HG02884 (cell line): ENCODE measurements around the gene LNX2.

ENCODE experiments used
- ATAC-seq: cut with Tn5 transposase; IDR thresholded peaks from one replicate; pipeline ENCODE4 v1.9.1; 2021; ENCODE audit warnings: mild to moderate bottlenecking, moderate library complexity; ENCODE audit not compliant: unreplicated experiment

LNX2 gene

GRCh38 chr13:27570906-27571305 lies 49.4 kb downstream of the LNX2 start:
- ATAC-seq = no peak

GRCh38 chr13:27569405-27569804 lies 50.9 kb downstream of the LNX2 start:
- ATAC-seq = no peak

GRCh38 chr13:27565818-27566217 lies 54.5 kb downstream of the LNX2 start:
- no peak for ATAC-seq

GRCh38 chr13:27562457-27562856 lies 57.9 kb downstream of the LNX2 start:
- ATAC-seq = no peak

- ATAC-seq = no peak
These were observed 60.6 kb downstream of the LNX2 start for GRCh38 chr13:27559719-27560118.

- ATAC-seq = no peak
These were observed 64.2 kb downstream of the LNX2 start for GRCh38 chr13:27556109-27556508.

GRCh38 chr13:27551562-27551961 lies 68.8 kb downstream of the LNX2 start:
- no peak for ATAC-seq

- ATAC-seq = no peak
These were observed 70.8 kb downstream of the LNX2 start for GRCh38 chr13:27549406-27549981.

- no peak for ATAC-seq
These were observed 78.1 kb downstream of the LNX2 start for GRCh38 chr13:27542220-27542619.

- ATAC-seq = no peak
These were observed 78.9 kb downstream of the LNX2 start for GRCh38 chr13:27541386-27541785.

GRCh38 chr13:27536361-27537101 lies 83.8 kb downstream of the LNX2 start:
- ATAC-seq = no peak

GRCh38 chr13:27535546-27535945 lies 84.8 kb downstream of the LNX2 start:
- ATAC-seq = no peak

GRCh38 chr13:27534981-27535380 lies 85.3 kb downstream of the LNX2 start:
- ATAC-seq = no peak

- ATAC-seq = no peak
These were observed 86.0 kb downstream of the LNX2 start for GRCh38 chr13:27534108-27534980.

GRCh38 chr13:27533155-27533643 lies 87.1 kb downstream of the LNX2 start:
- no peak for ATAC-seq

- ATAC-seq = no peak
These were observed 91.4 kb downstream of the LNX2 start for GRCh38 chr13:27528908-27529307.

GRCh38 chr13:27526516-27526915 lies 93.8 kb downstream of the LNX2 start:
- no peak for ATAC-seq

- no peak for ATAC-seq
These were observed 95.1 kb downstream of the LNX2 start for GRCh38 chr13:27524981-27525975.

GRCh38 chr13:27523346-27524073 lies 96.8 kb downstream of the LNX2 start:
- no peak for ATAC-seq

- no peak for ATAC-seq
These were observed 97.5 kb downstream of the LNX2 start for GRCh38 chr13:27522847-27523246.
